ENCODE measurements around the gene RBM22. TPM values are rescaled to one million over a fixed set of nuclear protein-coding genes. Genes with fewer than 3 reads are reported as not detected.

The RBM22 gene
- total RNA-seq, 1 experiment from 2014 or later: 34.0 TPM

GRCh38 chr5:150644514-150644913 lies 56.3 kb downstream of the RBM22 start (continued):
- TF ChIP-seq ARID4B (CRISPR knock-in tag; IDR thresholded peaks at IDR 0.05; ENCODE audit: borderline replicate concordance) (no peak), TP53 (CRISPR knock-in tag; IDR thresholded peaks at IDR 0.05) (no peak), FOXP4 (CRISPR knock-in tag; IDR thresholded peaks at IDR 0.05) (no peak), ESRRA (CRISPR knock-in tag; IDR thresholded peaks at IDR 0.05; ENCODE audit: borderline replicate concordance) (no peak), NR2C2 (CRISPR knock-in tag; IDR thresholded peaks at IDR 0.05) (no peak), SMAD3 (CRISPR knock-in tag; IDR thresholded peaks at IDR 0.05; ENCODE audit: borderline replicate concordance) (no peak)

GRCh38 chr5:150644058-150644457 lies 56.8 kb downstream of the RBM22 start:
- no peak for TF ChIP-seq MAX (CRISPR knock-in tag; IDR thresholded peaks at IDR 0.05)
- TF ChIP-seq E2F4 (CRISPR knock-in tag; IDR thresholded peaks at IDR 0.05; ENCODE audit: borderline replicate concordance, low read depth): no peak
- no peak for TF ChIP-seq E2F5 (CRISPR knock-in tag; IDR thresholded peaks at IDR 0.05)
- TF ChIP-seq ETV6 (CRISPR knock-in tag; IDR thresholded peaks at IDR 0.05): no peak
- TF ChIP-seq FOXK1 (CRISPR knock-in tag; IDR thresholded peaks at IDR 0.05): no peak
- Mint-ChIP-seq H3K4me1 (peaks cover 35% of the 10 kb centered on the region), H3K27ac (0 out of 2 replicates have a peak overlapping the region, but pooled peaks have one; percentile 91), H3K36me3 (no peaks in the 10 kb centered on the region), H3K4me3 (no peak overlapping the region), H3K9me3 (no peaks in the 10 kb centered on the region), H3K27me3 (ENCODE audit: low read depth) (no peaks in the 10 kb centered on the region)
- no peak for ATAC-seq
- DNase-seq (ENCODE audit: low spot score): no peak
- POLR2A ChIA-PET: interaction anchor here (0.7 kb wide), 1 partner anchor 20 kb away, joined by 3 read pairs; no protein-coding TSS in a partner anchor
- CTCF ChIA-PET: interaction anchor here (0.7 to 2.8 kb wide), 10 partner anchors 9 to 997 kb away, joined by 3 to 18 read pairs (median 7); partner anchors contain the start of gene RBM22

GRCh38 chr5:150642991-150643710 lies 57.7 kb downstream of the RBM22 start:
- Mint-ChIP-seq H3K27ac (no peak overlapping the region), H3K4me1 (peaks cover 38% of the 10 kb centered on the region), H3K4me3 (no peak overlapping the region), H3K36me3 (no peaks in the 10 kb centered on the region), H3K9me3 (no peaks in the 10 kb centered on the region), H3K27me3 (ENCODE audit: low read depth) (no peaks in the 10 kb centered on the region)
- POLR2A ChIA-PET: interaction anchor here (0.8 kb wide), 1 partner anchor 58 kb away, joined by 3 read pairs; the partner anchor contains the start of gene RBM22
- CTCF ChIA-PET: interaction anchor here (0.7 to 2.8 kb wide), 7 partner anchors 13 to 998 kb away, joined by 3 to 11 read pairs (median 3); partner anchors contain the start of gene RBM22
- DNase-seq (ENCODE audit: low spot score) (no peak), ATAC-seq (no peak)
- no peak for TF ChIP-seq OVOL2 (CRISPR knock-in tag; IDR thresholded peaks at IDR 0.05; ENCODE audit: borderline replicate concordance)
- no peak for TF ChIP-seq CREM (CRISPR knock-in tag; IDR thresholded peaks at IDR 0.05)
- TF ChIP-seq JUN (CRISPR knock-in tag; IDR thresholded peaks at IDR 0.05): no peak
- TF ChIP-seq ZBTB43 (CRISPR knock-in tag; IDR thresholded peaks at IDR 0.05): no peak
- no peak for TF ChIP-seq NFATC4 (CRISPR knock-in tag; IDR thresholded peaks at IDR 0.05)
- TF ChIP-seq ZNF121 (CRISPR knock-in tag; IDR thresholded peaks at IDR 0.05): no peak
- no peak for TF ChIP-seq ELF4 (CRISPR knock-in tag; IDR thresholded peaks at IDR 0.05; ENCODE audit: low read depth)
- no peak for TF ChIP-seq STAT6 (CRISPR knock-in tag; conservative IDR thresholded peaks at IDR 0.05; ENCODE audit: low read depth)

All from WTC11 (cell line).